H9 (cell line): Measurements from ENCODE around the gene PACS1. TPM values are rescaled to one million over a fixed set of nuclear protein-coding genes. Genes with fewer than 3 reads are reported as not detected.

ENCODE experiments used
- DNase-seq: peaks from one replicate; pipeline ENCODE4 v3.0.0-alpha.2; 2017
- H2AFZ ChIP-seq: one replicate; pipeline ENCODE4 v1.6.1; 2013; ENCODE audit warnings: mild to moderate bottlenecking, low read length, control low read depth, moderate library complexity
- H2AK5ac ChIP-seq: 2 replicates; pipeline ENCODE4 v1.6.1; 2013; ENCODE audit warnings: low read length, control low read depth, mixed read lengths; ENCODE audit not compliant: insufficient read length
- H2BK120ac ChIP-seq: one replicate; pipeline ENCODE4 v1.6.1; 2013; ENCODE audit warnings: low read depth, mild to moderate bottlenecking, low read length, control low read depth, inconsistent platforms; ENCODE audit not compliant: poor library complexity, severe bottlenecking
- H2BK12ac ChIP-seq: 2 replicates; pipeline ENCODE4 v1.6.1; 2013; ENCODE audit warnings: low read length, control low read depth, mixed read lengths, low read depth; ENCODE audit not compliant: insufficient read length
- H2BK15ac ChIP-seq: 2 replicates; pipeline ENCODE4 v1.6.1; 2013; ENCODE audit warnings: low read depth, low read length, control low read depth
- H2BK20ac ChIP-seq: one replicate; pipeline ENCODE4 v1.6.1; 2013; ENCODE audit warnings: low read depth, mild to moderate bottlenecking, low read length, control low read depth, inconsistent platforms; ENCODE audit not compliant: poor library complexity, severe bottlenecking
- H2BK5ac ChIP-seq: 2 replicates; pipeline ENCODE4 v1.6.1; 2013; ENCODE audit warnings: low read length, control low read depth, mixed read lengths; ENCODE audit not compliant: insufficient read length
- H3K14ac ChIP-seq: 2 replicates; pipeline ENCODE4 v1.6.1; 2013; ENCODE audit warnings: low read length, control low read depth; ENCODE audit not compliant: insufficient read depth
- H3K18ac ChIP-seq: 2 replicates; pipeline ENCODE4 v1.6.1; 2013; ENCODE audit warnings: low read depth, mild to moderate bottlenecking, mixed read lengths, low read length, control low read depth; ENCODE audit not compliant: insufficient read length
- H3K23ac ChIP-seq: 2 replicates; pipeline ENCODE4 v1.6.1; 2013; ENCODE audit warnings: low read length, control low read depth, mixed read lengths, low read depth; ENCODE audit not compliant: insufficient read length
- H3K23me2 ChIP-seq: 2 replicates; pipeline ENCODE4 v1.6.1; 2013; ENCODE audit warnings: low read depth, mild to moderate bottlenecking, mixed read lengths, low read length, control low read depth; ENCODE audit not compliant: insufficient read length, poor library complexity, severe bottlenecking
- H3K27ac ChIP-seq: 2 replicates; pipeline ENCODE4 v1.5.1; 2013; ENCODE audit warnings: low read length, control low read depth, mixed read lengths, low read depth; ENCODE audit not compliant: insufficient read length
- H3K27me3 ChIP-seq: 2 replicates; pipeline ENCODE4 v1.6.1; 2013; ENCODE audit warnings: low read length, control low read depth, inconsistent platforms; ENCODE audit not compliant: insufficient read depth
- H3K4ac ChIP-seq: 2 replicates; pipeline ENCODE4 v1.6.1; 2013; ENCODE audit warnings: low read depth, mild to moderate bottlenecking, control low read depth, inconsistent platforms, low read length, moderate library complexity
- H3K4me1 ChIP-seq: 2 replicates; pipeline ENCODE4 v1.6.1; 2013; ENCODE audit warnings: low read length, control low read depth, inconsistent platforms; ENCODE audit not compliant: insufficient read depth
- H3K4me2 ChIP-seq: 2 replicates; pipeline ENCODE4 v1.6.1; 2013; ENCODE audit warnings: low read length, control low read depth, mixed read lengths; ENCODE audit not compliant: insufficient read length, insufficient read depth
- H3K56ac ChIP-seq: 2 replicates; pipeline ENCODE4 v1.6.1; 2013; ENCODE audit warnings: low read depth, mild to moderate bottlenecking, mixed read lengths, low read length, control low read depth; ENCODE audit not compliant: insufficient read length
- H3K79me1 ChIP-seq: 2 replicates; pipeline ENCODE4 v1.6.1; 2013; ENCODE audit warnings: low read depth, mild to moderate bottlenecking, moderate library complexity, low read length, control low read depth, inconsistent platforms; ENCODE audit not compliant: insufficient read depth, poor library complexity, severe bottlenecking
- H3K79me2 ChIP-seq: 2 replicates; pipeline ENCODE4 v1.6.1; 2013; ENCODE audit warnings: low read length, control low read depth, inconsistent platforms; ENCODE audit not compliant: insufficient read depth
- H3K9ac ChIP-seq: 2 replicates; pipeline ENCODE4 v1.6.1; 2013; ENCODE audit warnings: low read length, control low read depth, mixed read lengths; ENCODE audit not compliant: insufficient read length; ENCODE audit errors: extremely low read depth
- H3K9me3 ChIP-seq: one replicate; pipeline ENCODE4 v1.6.1; 2013; ENCODE audit warnings: low read depth, low read length, inconsistent platforms; ENCODE audit not compliant: control insufficient read depth
- H3T11ph ChIP-seq: one replicate; pipeline ENCODE4 v1.6.1; 2013; ENCODE audit warnings: mild to moderate bottlenecking, low read length, control low read depth, inconsistent platforms
- H4K20me1 ChIP-seq: one replicate; pipeline ENCODE4 v1.6.1; 2013; ENCODE audit not compliant: control insufficient read depth, insufficient read length, insufficient read depth
- H4K5ac ChIP-seq: 2 replicates; pipeline ENCODE4 v1.6.1; 2013; ENCODE audit warnings: low read depth, mild to moderate bottlenecking, mixed read lengths, low read length, control low read depth; ENCODE audit not compliant: insufficient read length
- H4K8ac ChIP-seq: replicated peaks from 2 replicates; pipeline ENCODE4 v1.6.1; 2013; ENCODE audit warnings: low read length, control low read depth, mixed read lengths, low read depth; ENCODE audit not compliant: insufficient read length
- H4K91ac ChIP-seq: 2 replicates; pipeline ENCODE4 v1.6.1; 2013; ENCODE audit warnings: low read depth, mild to moderate bottlenecking, moderate library complexity, mixed read lengths, low read length, control low read depth; ENCODE audit not compliant: insufficient read length
- H3K27ac Mint-ChIP-seq, 3 experiments: 2 replicates in 2 of 3; 3 replicates in 1 of 3; pipeline ENCODE4 v1.8.0; 2020 to 2021; ENCODE audit warnings: mixed read lengths in 3 of 3, mild to moderate bottlenecking in 1 of 3, moderate library complexity in 1 of 3
- H3K27me3 Mint-ChIP-seq: 2 replicates; pipeline ENCODE4 v1.8.0; 2021; ENCODE audit warnings: low read depth, mild to moderate bottlenecking, moderate library complexity, mixed read lengths
- H3K36me3 Mint-ChIP-seq, 3 experiments: 2 replicates in 2 of 3; 3 replicates in 1 of 3; pipeline ENCODE4 v1.8.0; 2020 to 2021; ENCODE audit warnings: low read depth in 3 of 3, mixed read lengths in 3 of 3; ENCODE audit not compliant: insufficient read depth in 1 of 3
- H3K4me1 Mint-ChIP-seq, 2 experiments: 2 replicates each; pipeline ENCODE4 v1.8.0; 2020; ENCODE audit warnings: mixed read lengths in 2 of 2
- H3K4me3 Mint-ChIP-seq, 2 experiments: 2 replicates in 1 of 2; 3 replicates in 1 of 2; pipeline ENCODE4 v1.8.0; 2020 to 2021; ENCODE audit warnings: mild to moderate bottlenecking in 2 of 2, mixed read lengths in 2 of 2, moderate library complexity in 1 of 2
- H3K9me3 Mint-ChIP-seq, 2 experiments: 2 replicates in 1 of 2; 3 replicates in 1 of 2; pipeline ENCODE4 v1.8.0; 2020; ENCODE audit warnings: mild to moderate bottlenecking in 2 of 2, mixed read lengths in 2 of 2, moderate library complexity in 1 of 2
- CTCF ChIP-seq: fragments of 200-600 bp; sonication (generic); conservative IDR thresholded peaks from 3 replicates; pipeline ENCODE4 v1.8.0; 2021; ENCODE audit warnings: antibody characterized with exemption, mild to moderate bottlenecking
- WGBS: extraction: QIAGEN DNeasy Blood & Tissue Kit; methylation state at CpG from one replicate; pipeline ENCODE4 v1.1.7; 2013; ENCODE audit warnings: missing lambda C conversion rate, low lambda C conversion rate, mixed read lengths; ENCODE audit not compliant: insufficient read length; ENCODE audit errors: extremely low coverage; 5-methylcytosine and 5-hydroxymethylcytosine counted together
- total RNA-seq: library from RNA; stranded (reverse); gene quantifications from 2 replicates; pipeline ENCODE4 v1.2.1, GENCODE V29; 2021

PACS1 gene
- total RNA-seq, 1 experiment from 2014 or later = 35.5 TPM

- H3K14ac ChIP-seq = no peak overlapping the region
- H3K9me3 ChIP-seq = no peaks in the 10 kb centered on the region
- no peak overlapping the region for H4K91ac ChIP-seq
- H2AFZ ChIP-seq = no peak overlapping the region
- no peak overlapping the region for H3T11ph ChIP-seq
- no peaks in the 10 kb centered on the region for H3K27me3 ChIP-seq
- Mint-ChIP-seq H3K27ac (peak overlapping the region in 1 of 3 experiments; percentile 90; a peak in 2 of 7 replicates), H3K4me3 (no peak overlapping the region), H3K9me3 (no peaks in the 10 kb centered on the region), H3K4me1 (peaks cover 5% of the 10 kb centered on the region in 2 experiments; a peak in 3 of 4 replicates), H3K36me3 (peaks cover 2 to 14% (median 7%) of the 10 kb centered on the region in 3 experiments; a peak in 4 of 7 replicates), H3K27me3 (peaks cover 3% of the 10 kb centered on the region; the same call in 1 of the 2 replicates)
- H3K79me1 ChIP-seq = no peaks in the 10 kb centered on the region
- H3K4me1 ChIP-seq = no peaks in the 10 kb centered on the region
- no peak overlapping the region for H4K5ac ChIP-seq
- H2AK5ac ChIP-seq = no peak overlapping the region
- H4K8ac ChIP-seq = no peak overlapping the region
- H3K4me2 ChIP-seq = no peak overlapping the region
- no peaks in the 10 kb centered on the region for H4K20me1 ChIP-seq
- no CpG with 5 or more reads among the region's 25 CpGs for WGBS
- no peak for TF ChIP-seq CTCF
- DNase-seq = no peak
- H3K18ac ChIP-seq = no peak overlapping the region
- H2BK20ac ChIP-seq = no peak overlapping the region
- H3K27ac ChIP-seq = no peak overlapping the region
- H3K56ac ChIP-seq = no peak overlapping the region
- no peaks in the 10 kb centered on the region for H3K79me2 ChIP-seq
- H2BK120ac ChIP-seq = no peak overlapping the region
- H3K23ac ChIP-seq = no peak overlapping the region
- H2BK12ac ChIP-seq = no peak overlapping the region
- H2BK15ac ChIP-seq = no peak overlapping the region
- H2BK5ac ChIP-seq = no peak overlapping the region
- H3K23me2 ChIP-seq = no peaks in the 10 kb centered on the region
- H3K9ac ChIP-seq = no peak overlapping the region
- no peak overlapping the region for H3K4ac ChIP-seq
Observed at GRCh38 chr11:66239998-66240780, 170.1 kb downstream of the PACS1 start.
